Panc1 (cell line): Measurements from ENCODE around the gene DHX15. TPM values are rescaled to one million over a fixed set of nuclear protein-coding genes. Genes with fewer than 3 reads are reported as not detected.

ENCODE experiments used
- ATAC-seq: fragments of 200-7000 bp; cut with Tn5 transposase; 2 replicates; pipeline ENCODE4 v1.9.1; 2020; ENCODE audit warnings: mild to moderate bottlenecking, moderate library complexity
- BruUV-seq: library from RNA; stranded (reverse); fragments of 400-500 nt; replicated peaks from 2 replicates; lab custom pipeline; 2021; lab: Mats Ljungman, UMichigan
- CTCF ChIA-PET: fragments of 300-600 bp; sonication (Branson Sonifier 250); formaldehyde crosslinking; loops from one replicate; lab custom pipeline; 2022; ENCODE audit warnings: antibody characterized with exemption; lab: Charles Lee
- POLR2A ChIA-PET: fragments of 300-600 bp; sonication (Branson Sonifier 250); formaldehyde crosslinking; loops from one replicate; lab custom pipeline; 2022; ENCODE audit warnings: antibody characterized with exemption; lab: Charles Lee
- DNase-seq: peaks from one replicate; pipeline ENCODE4 v3.0.0-alpha.2; 2010; ENCODE audit warnings: low read depth, low spot score
- H3K27ac ChIP-seq: 2 replicates; pipeline ENCODE4 v1.5.1; 2011; ENCODE audit warnings: mild to moderate bottlenecking, low read length, inconsistent platforms
- H3K27me3 ChIP-seq: fragments of 200-500 bp; sonication (Bioruptor generic); 2 replicates; pipeline ENCODE4 v1.6.0; 2014; ENCODE audit warnings: low read length, inconsistent platforms; ENCODE audit not compliant: control insufficient read depth, insufficient read depth
- H3K36me3 ChIP-seq: fragments of 200-500 bp; sonication (Bioruptor generic); 2 replicates; pipeline ENCODE4 v1.5.1; 2014; ENCODE audit warnings: inconsistent platforms, mild to moderate bottlenecking, low read length, moderate library complexity; ENCODE audit not compliant: control insufficient read depth, insufficient read depth
- H3K4me1 ChIP-seq: 2 replicates; pipeline ENCODE4 v1.5.1; 2011; ENCODE audit warnings: inconsistent platforms, mild to moderate bottlenecking, low read length, moderate library complexity; ENCODE audit not compliant: control insufficient read depth, insufficient read depth
- H3K4me3 ChIP-seq, 2 experiments: 2 replicates each; pipeline ENCODE4 v1.5.1; 2011 to 2012; ENCODE audit warnings: low read depth in 2 of 2, low read length in 2 of 2, mild to moderate bottlenecking in 2 of 2, inconsistent platforms in 1 of 2, moderate library complexity in 1 of 2
- H3K9me3 ChIP-seq: fragments of 200-500 bp; sonication (Bioruptor generic); 2 replicates; pipeline ENCODE4 v1.5.1; 2014; ENCODE audit warnings: low read depth, mild to moderate bottlenecking, inconsistent platforms, low read length, moderate library complexity; ENCODE audit not compliant: control insufficient read depth, insufficient read depth
- POLR2AphosphoS5 ChIP-seq: IDR thresholded peaks from 2 replicates; pipeline ENCODE4 v1.6.1; 2012; ENCODE audit warnings: mild to moderate bottlenecking, low read depth, low read length, moderate library complexity
- SIN3A ChIP-seq: IDR thresholded peaks from 2 replicates; pipeline ENCODE4 v1.6.1; 2012; ENCODE audit warnings: low read depth, mild to moderate bottlenecking, low read length, moderate library complexity, borderline replicate concordance; ENCODE audit not compliant: insufficient read depth
- TCF7L2 ChIP-seq: IDR thresholded peaks from 2 replicates; pipeline ENCODE4 v1.6.1; 2011; ENCODE audit warnings: mild to moderate bottlenecking, low read depth, low read length, inconsistent platforms
- in situ Hi-C: cut with HindIII; loops from 2 replicates; pipeline ENCODE4 v1.10.0; 2016; ENCODE audit warnings: low sequenced_read_pairs, low pct_unique_long_range_greater_than_20kb
- intact Hi-C: fragments of 100-400 bp; cut with micrococcal nuclease; formaldehyde crosslinking; loops from one replicate; pipeline ENCODE4 v1.10.0; 2022; ENCODE audit not compliant: unreplicated experiment
- total RNA-seq: library from RNA; stranded (reverse); gene quantifications from one replicate; pipeline ENCODE4 v1.2.1, GENCODE V29; 2021; ENCODE audit not compliant: unreplicated experiment
- TF ChIP-seq, protein P1 (sequence below): fragments of 450-650 bp; IDR thresholded peaks from 2 replicates; pipeline ENCODE4 v1.5.1; 2017; ENCODE audit warnings: mild to moderate bottlenecking
- TF ChIP-seq, protein P2 (sequence below), 2 experiments: IDR thresholded peaks; 2 replicates each; pipeline ENCODE4 v1.6.1; 2011 to 2012; ENCODE audit warnings: low read depth in 2 of 2, control low read depth in 1 of 2, low read length in 1 of 2, mild to moderate bottlenecking in 1 of 2, moderate library complexity in 1 of 2; ENCODE audit not compliant: insufficient read depth in 1 of 2

Gene DHX15
- total RNA-seq, 1 experiment from 2014 or later = 118 TPM

DNA sequence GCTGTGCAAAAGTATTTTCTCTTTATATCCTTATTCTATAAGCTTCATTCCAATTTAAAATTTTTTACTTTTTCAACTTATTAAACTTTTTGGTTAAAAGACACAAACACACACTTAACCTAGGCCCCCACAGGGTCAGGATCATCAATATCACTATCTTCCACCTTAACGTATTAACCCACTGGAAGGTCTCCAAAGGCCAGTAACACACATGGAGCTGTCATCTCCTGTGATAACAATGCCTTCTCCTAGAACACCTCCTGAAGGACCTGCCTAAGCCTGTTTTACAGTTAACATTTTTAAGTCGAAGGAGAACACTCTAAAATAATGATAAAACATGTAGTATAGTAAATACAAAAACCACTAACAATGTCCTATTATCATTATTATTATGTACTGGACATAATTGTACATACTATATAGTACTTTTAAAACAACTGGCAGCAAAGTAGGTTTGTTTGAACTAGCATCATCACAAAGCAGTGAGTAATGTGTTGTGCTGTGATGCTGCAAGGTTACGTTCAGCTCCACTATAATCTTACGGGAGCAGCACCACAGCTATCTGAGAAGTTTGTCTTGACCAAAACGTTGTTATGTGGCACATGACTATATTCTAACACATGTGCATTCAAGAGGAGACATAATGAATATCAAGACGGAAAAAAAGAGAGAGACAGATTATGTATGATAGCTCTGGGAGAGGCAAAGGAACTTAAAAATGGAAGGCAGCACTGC is 33.7 kb downstream of the DHX15 start:
- in situ Hi-C loops (no loop called here), intact Hi-C loops (no loop called here)
- no peak for TF ChIP-seq TCF7L2
- TF ChIP-seq, protein P1, sequence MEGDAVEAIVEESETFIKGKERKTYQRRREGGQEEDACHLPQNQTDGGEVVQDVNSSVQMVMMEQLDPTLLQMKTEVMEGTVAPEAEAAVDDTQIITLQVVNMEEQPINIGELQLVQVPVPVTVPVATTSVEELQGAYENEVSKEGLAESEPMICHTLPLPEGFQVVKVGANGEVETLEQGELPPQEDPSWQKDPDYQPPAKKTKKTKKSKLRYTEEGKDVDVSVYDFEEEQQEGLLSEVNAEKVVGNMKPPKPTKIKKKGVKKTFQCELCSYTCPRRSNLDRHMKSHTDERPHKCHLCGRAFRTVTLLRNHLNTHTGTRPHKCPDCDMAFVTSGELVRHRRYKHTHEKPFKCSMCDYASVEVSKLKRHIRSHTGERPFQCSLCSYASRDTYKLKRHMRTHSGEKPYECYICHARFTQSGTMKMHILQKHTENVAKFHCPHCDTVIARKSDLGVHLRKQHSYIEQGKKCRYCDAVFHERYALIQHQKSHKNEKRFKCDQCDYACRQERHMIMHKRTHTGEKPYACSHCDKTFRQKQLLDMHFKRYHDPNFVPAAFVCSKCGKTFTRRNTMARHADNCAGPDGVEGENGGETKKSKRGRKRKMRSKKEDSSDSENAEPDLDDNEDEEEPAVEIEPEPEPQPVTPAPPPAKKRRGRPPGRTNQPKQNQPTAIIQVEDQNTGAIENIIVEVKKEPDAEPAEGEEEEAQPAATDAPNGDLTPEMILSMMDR = no peak
- no peak for TF ChIP-seq POLR2AphosphoS5
- no peak for TF ChIP-seq SIN3A
- TF ChIP-seq, protein P2, sequence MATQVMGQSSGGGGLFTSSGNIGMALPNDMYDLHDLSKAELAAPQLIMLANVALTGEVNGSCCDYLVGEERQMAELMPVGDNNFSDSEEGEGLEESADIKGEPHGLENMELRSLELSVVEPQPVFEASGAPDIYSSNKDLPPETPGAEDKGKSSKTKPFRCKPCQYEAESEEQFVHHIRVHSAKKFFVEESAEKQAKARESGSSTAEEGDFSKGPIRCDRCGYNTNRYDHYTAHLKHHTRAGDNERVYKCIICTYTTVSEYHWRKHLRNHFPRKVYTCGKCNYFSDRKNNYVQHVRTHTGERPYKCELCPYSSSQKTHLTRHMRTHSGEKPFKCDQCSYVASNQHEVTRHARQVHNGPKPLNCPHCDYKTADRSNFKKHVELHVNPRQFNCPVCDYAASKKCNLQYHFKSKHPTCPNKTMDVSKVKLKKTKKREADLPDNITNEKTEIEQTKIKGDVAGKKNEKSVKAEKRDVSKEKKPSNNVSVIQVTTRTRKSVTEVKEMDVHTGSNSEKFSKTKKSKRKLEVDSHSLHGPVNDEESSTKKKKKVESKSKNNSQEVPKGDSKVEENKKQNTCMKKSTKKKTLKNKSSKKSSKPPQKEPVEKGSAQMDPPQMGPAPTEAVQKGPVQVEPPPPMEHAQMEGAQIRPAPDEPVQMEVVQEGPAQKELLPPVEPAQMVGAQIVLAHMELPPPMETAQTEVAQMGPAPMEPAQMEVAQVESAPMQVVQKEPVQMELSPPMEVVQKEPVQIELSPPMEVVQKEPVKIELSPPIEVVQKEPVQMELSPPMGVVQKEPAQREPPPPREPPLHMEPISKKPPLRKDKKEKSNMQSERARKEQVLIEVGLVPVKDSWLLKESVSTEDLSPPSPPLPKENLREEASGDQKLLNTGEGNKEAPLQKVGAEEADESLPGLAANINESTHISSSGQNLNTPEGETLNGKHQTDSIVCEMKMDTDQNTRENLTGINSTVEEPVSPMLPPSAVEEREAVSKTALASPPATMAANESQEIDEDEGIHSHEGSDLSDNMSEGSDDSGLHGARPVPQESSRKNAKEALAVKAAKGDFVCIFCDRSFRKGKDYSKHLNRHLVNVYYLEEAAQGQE (IDR thresholded peaks at IDR 0.05; ENCODE audit: insufficient read depth in 1 of 2, low read depth in 2 of 2, low read length in 1 of 2) = no peak
- peaks cover 20% of the 10 kb centered on the region; the same call in 1 of the 2 replicates for H3K36me3 ChIP-seq
- peaks cover 3% of the 10 kb centered on the region; the same call in 1 of the 2 replicates for H3K4me1 ChIP-seq
- ATAC-seq (no peak), DNase-seq (no peak)
- no peak overlapping the region for H3K27ac ChIP-seq
- no TSS peak for BruUV-seq
- CTCF ChIA-PET = no interaction called here
- no peak overlapping the region for H3K4me3 ChIP-seq
- H3K27me3 ChIP-seq = no peaks in the 10 kb centered on the region
- POLR2A ChIA-PET = interaction anchor here (0.6 kb wide), 1 partner anchor 34 kb away, joined by 7 read pairs; the partner anchor contains the start of gene DHX15
- no peaks in the 10 kb centered on the region for H3K9me3 ChIP-seq

DNA sequence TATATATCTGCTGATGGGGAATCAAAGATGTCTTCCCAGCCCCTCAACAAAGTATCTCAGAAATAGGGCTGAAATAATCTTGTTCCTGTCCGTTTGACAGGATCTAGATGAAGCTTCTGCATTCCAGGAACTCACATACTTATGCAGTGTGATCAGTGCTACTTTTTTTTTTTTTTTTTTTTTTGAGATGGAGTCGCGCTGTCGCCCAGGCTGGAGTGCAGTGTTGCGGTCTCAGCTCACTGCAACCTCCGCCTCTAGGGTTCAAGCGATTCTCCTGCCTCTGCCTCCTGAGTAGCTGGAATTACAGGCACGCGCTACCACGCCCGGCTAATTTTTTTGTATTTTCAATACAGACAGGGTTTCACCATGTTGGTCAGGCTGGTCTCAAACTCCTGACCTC is 36.4 kb downstream of the DHX15 start:
- ATAC-seq = no peak
- TF ChIP-seq, protein P2 (IDR thresholded peaks at IDR 0.05; ENCODE audit: insufficient read depth in 1 of 2, low read depth in 2 of 2, low read length in 1 of 2) = no peak
- TF ChIP-seq, protein P1 = no peak
- H3K9me3 ChIP-seq = no peaks in the 10 kb centered on the region
- no TSS peak for BruUV-seq
- ChIA-PET CTCF (no interaction called here), POLR2A (no interaction called here)
- no peaks in the 10 kb centered on the region; the same call in 1 of the 2 replicates for H3K4me1 ChIP-seq
- H3K27me3 ChIP-seq = no peaks in the 10 kb centered on the region
- no peak overlapping the region for H3K4me3 ChIP-seq
- no peak for DNase-seq
- no peak overlapping the region for H3K27ac ChIP-seq
- peaks cover 15% of the 10 kb centered on the region for H3K36me3 ChIP-seq
- intact Hi-C loops = no loop called here
- in situ Hi-C loops = no loop called here
